DMS79 (cell line): ENCODE measurements around the gene LMF2.

Experiments
- DNase-seq: peaks from one replicate; lab custom pipeline; 2025; lab: John Stamatoyannopoulos, UW

Gene LMF2

DNA sequence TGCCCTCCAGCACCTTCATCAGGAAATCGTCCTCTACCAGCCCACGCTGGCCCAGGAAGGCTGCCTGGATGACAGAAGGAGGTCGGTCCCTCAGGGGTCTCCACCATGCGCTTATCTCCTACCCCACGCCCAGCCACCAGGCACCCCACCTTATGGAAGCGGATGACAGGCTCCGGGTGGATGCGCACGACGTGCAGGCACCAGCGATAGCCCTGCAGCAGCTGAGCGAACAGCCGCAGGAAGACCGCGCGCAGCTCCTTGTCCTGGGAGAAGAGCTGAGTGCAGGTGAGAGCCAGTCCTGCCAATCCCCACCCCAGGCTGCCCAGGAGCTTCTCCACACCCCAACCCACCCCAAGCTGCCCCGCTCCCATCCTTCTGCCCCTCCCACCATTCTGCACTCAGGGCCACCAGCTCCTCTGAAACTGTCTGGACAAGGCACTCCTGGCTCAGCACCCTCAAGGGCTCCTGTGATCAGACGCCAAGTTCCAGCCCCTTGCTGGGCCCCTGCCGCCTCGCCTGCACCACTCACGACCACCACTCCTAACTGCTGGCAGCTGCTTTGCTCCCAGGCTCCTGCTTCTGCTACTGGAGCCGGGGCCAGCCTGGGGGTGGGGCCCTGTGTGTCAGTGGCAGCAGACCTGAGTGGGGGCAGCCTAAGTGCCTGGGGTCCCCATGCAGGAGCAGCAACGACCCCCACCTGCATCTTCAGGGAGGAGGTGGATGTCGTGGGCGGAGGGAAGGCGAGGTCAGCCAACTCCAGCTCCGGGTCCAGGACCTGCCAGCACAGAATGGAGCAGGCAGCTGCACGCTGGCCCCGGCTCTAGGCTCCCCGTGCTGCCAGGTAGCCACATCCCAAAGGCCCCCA is 42.2 kb downstream of the LMF2 start:
- no peak for DNase-seq

DNA sequence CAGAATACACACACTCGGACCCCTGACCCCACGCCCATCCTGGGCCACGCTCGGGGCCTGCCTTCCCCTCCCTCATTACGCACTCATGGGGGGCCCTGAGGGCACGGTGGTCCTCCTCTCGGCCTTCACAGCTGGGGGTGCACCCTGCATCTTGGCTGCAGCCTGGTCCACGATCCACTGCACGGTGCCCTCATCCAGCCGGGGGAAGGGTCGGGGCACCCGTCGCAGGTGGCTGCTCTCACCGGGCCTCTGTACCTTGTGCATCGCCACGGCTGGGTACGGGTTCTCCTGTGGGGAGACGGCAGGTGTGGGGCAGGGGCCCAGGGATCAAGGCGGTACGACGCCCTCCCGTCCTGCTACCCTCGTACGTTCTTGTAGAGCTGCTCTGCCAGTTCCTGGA is 43.1 kb downstream of the LMF2 start:
- no peak for DNase-seq

DNA sequence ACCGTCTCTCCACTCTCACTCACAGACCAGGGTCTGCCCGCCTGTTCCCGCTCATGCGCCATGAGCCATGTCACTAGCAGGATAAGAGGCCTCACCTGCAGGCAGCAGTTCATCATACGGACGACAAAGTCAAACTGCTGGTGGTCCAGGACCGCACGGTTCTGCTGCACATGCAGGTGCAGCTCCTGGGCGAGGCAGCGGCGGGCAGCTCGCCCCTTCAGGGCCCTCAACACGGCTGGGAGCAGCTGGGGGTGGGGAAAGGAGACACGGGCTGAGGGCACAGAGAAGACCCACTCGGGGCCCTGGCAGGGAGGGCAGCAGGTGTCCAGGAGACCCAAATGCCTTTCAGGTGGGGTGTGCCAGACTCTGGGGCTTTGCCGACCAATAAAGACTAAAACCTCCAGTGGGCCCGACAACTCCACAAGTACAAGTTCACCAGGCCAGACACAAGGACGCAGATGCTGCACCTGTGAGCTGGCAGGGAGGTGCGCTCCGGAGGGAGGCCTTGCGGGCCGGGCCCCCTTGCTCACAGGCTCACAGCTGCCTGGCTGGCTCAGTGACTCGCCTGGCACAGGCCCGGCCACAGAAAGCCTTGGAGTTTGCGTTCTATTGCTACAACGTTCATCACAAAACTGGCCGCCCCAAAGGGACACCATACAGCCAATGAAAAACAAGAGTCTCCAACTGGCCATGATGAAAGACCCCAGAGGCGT is 44.2 kb downstream of the LMF2 start:
- DNase-seq = no peak

DNA sequence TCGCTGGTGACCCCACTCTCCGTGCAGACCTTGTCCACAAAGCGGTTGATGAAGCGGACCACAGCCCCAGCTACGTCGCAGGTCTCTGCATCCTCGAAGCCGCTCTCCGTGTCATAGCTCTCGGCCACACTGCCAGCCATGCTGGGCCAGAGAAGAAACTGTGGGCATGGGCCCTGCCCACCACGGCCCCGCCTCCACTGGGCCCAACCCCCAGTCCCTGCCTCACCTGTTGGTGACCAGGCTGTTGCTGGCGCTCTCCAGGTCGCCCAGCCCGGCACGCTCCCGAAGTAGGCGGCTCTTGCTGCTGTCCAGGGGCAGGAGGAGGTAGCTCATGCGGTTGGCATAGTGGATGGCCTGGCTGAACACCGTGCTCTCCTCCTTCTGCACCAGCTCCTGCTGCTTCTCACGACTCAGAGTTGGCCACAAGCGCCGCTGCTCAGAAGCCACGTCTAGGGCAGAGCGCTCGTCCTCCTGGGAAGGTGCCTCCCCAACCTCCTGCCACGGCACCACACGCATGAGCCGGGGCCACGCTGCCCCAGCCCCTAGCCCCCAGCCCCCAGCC is 45.4 kb downstream of the LMF2 start:
- DNase-seq = no peak

DNA sequence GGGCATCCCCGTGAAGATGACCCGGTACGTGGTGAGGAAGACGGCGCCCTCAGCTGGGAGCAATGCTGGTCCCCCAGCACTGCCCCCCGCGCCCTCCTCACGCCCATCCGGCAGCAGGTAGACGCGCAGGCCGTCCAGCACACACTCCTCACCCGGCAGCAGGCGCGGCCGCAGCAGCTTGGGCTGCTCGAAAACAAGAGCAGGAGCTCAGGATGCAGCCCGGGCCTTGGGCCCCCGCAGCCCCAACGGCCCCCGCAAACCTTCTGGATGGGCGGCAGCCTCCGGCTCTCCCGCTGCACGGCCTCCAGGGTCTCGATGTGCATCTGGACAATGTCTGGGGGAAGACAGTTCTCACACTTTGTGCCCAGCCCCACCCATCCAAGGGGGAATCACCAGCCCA is 46.0 kb downstream of the LMF2 start:
- DNase-seq = no peak

DNA sequence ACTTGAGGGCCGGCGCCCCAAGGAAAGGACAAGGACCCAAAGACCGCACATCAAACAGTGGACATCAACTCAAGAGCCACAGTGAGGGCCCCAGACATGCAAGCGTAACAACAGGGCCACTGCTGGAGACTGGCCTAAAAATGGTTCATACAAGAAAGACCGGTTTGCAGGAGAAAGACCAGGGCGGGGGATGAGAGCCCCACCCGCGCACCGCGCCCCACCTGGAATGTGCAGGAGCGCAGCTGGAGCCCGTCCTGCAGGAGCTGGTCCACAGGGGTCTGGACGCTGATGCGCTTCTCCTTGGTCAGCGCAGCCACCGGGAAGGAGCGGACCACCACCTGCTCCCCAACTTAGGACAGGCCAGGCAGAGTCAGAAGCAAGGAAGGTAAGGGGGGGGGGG is 46.6 kb downstream of the LMF2 start:
- DNase-seq = no peak

DNA sequence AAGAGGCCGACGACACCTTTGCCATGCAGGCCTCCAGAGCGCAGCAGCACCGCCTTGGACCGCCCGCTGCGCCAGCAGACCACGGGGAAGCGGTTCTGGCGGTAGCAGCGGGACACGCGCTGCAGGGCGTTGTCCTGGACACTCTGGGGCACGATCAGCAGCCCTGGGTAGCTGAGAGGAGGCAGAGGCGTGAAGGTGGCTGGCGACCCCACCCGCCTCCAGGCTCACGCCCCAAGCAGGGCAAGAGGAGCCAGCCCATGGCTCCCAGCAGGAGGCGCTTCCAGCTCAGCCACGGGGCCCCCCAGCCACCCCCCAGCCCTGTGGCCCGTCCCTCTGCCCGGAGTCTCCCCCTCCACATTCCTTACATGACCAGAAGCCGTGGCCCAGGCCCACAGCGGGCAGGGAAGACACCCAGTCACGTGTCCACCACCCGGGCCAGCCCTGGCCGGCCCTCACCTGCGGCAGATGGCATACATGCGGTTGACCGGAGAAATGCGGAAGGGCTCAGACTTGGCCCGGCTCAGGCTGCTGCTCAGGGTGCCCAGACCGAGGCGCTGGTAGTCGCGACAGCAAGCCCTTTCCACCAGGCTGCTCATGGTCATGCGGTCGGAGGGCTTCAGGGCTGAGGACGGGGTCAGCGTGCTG is 47.9 kb downstream of the LMF2 start:
- no peak for DNase-seq

DNA sequence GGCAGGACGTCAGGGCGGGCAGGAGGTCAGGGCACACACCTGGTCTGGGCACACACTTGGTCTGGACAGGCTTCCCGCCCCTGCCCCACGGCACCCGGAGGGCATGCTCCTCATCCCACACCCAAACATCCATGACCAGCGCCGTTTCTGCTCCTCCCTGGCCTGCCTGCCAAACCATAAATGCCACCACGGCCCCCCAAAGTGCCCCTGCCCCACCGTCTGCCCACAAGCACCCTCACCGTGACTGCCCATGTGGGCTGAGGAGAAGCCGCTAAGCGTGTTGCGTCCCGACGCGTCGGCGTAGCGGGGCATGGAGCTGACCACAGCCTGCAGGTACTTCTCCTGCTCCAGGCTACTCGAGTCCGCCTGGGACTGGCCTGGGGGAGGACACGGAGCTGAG is 48.5 kb downstream of the LMF2 start:
- DNase-seq = no peak

DNA sequence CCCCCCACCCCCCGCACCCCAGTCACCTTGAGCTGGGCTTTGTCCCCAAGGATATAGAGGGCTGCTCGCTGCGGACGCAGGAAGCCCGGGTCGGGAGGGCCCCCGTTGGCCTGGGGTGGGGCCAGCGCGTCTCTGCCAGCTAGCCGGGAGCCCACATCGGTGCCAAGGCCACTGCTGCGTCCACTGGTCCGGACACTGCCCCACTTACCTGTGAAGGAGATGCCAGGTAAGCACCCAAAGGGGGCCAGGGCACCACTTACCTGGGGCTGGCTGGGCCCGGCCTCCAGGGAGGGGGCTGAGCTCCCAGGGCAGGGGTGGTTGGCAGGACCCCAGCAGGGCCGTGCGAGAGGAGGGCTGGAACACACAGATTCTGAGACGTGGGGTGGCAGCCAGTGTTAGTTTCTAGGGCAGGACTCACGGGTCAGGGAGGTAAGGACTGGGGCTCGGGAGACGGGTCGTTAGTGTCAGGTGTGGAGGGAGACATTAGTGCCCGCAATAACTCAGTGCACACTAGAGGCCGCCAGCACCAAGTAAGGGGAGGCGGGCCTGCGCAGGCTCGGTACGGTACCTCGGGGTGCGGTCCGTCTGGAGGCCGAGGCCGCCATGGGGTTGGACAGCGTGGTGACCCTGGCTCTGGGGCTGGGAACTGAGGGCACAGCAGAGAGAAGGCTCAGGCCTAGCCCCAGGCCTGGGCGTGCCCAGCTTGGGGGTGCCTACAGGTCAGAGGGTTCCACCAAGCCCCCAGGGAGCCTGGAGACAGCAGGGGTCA is 50.9 kb downstream of the LMF2 start:
- DNase-seq = no peak

DNA sequence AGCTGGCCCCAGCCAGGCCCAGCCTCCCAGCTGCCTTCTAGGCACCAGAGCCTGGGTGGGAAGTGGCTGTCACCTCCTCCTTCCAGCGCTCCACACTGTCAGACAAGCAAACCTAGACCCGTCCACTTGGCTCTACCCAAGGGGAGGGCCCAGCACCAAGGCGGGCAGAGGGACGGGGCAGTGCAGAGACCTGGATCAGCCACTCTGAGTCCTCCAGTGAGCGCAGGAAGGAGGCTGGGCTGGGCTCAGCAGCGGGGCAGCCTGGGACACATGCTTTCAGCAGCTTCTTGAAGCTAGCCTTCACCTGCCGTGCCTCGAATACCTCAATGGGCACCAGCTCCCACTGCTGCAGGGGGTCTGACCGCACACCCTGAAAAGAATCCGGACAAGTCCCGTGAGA is 51.5 kb downstream of the LMF2 start:
- no peak for DNase-seq

DNA sequence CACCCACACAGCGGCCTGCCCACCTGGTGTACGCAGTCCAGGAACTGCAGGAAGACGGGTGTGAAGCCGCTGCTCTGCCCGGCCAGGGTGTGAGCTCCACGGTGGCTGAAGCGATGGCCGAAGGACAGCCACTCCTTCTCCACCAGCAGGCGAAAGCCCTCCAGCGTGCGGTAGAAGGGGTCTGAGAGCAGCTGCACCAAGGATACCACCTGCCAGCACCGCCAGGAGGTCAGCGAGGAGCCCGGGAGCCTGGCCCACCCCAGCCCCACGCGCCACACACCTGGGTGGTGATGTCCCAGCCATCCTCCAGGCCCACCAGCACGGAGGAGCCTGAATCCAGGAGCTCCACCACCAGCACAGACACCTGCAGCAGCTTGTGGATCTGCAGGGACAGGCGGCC is 52.3 kb downstream of the LMF2 start:
- DNase-seq = no peak

DNA sequence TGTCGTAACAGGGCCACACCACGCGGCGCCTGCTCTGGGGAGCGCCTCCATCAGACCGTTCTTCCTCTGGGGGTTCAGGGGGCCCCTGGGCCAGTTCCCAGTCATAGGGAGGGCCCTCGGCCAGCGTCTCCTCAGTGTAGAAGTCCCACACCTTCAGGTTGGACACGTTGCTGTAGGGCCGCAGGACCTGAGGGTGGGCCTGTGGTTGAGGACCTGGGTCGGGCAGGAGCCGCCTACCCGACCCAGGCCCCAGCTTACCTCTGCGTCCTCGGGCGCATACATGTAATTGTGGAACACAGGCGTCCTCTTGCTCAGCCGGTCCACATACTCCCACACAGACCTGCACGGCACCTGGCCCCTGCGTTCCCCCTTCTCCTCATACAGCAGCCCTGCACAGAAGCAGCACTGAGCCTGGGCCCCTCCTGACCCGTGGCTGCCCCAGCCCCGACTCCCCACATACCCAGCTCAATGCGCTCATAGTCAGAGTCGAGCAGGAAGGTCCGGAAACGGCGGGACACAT is 52.9 kb downstream of the LMF2 start:
- DNase-seq = no peak
